HT1080 (cell line): ENCODE data around the gene TPM2. TPM values are rescaled to one million over a fixed set of nuclear protein-coding genes. Genes with fewer than 3 reads are reported as not detected.

ENCODE experiments used
- DNase-seq: peaks from one replicate; pipeline ENCODE4 v3.0.0-alpha.2; 2015; ENCODE audit warnings: low read depth
- polyA plus RNA-seq, 2 experiments: library from polyadenylated mRNA; depleted of rRNA; stranded (reverse); fragments of >200 nt; gene quantifications; 2 replicates each; pipeline ENCODE4 v1.2.3, GENCODE V29; 2015
- total RNA-seq: library from RNA; depleted of rRNA; stranded (reverse); fragments of >200 nt; shearing (Covaris generic); gene quantifications from 2 replicates; pipeline ENCODE4 v1.2.3, GENCODE V29; 2014; rRNA removed

Gene TPM2
- total RNA-seq, result 405 and 411 TPM in 2 replicates
- polyA plus RNA-seq (2015; cell fraction: cytosol; rRNA removed), result 473 and 503 TPM in 2 replicates
- 490 and 510 TPM in 2 replicates for polyA plus RNA-seq (2015; cell fraction: nucleus; rRNA removed)

- peak; percentile 88 for DNase-seq
Measured at GRCh38 chr9:35689542-35690293, at the start of gene TPM2. Gene TPM2 (minus strand): TSS chr9:35689925. CDS start chr9:35689817, 108 bp downstream.

GRCh38 chr9:35738924-35739323 is 49.2 kb upstream of the TPM2 start:
- no peak for DNase-seq

- DNase-seq, result no peak
Measured at GRCh38 chr9:35738186-35738585, 48.5 kb upstream of the TPM2 start.

- DNase-seq, result no peak
Measured at GRCh38 chr9:35737143-35737542, 47.4 kb upstream of the TPM2 start.

- DNase-seq, result peak; percentile 74
Measured at GRCh38 chr9:35736201-35736633, 46.5 kb upstream of the TPM2 start.

- DNase-seq, result no peak
Measured at GRCh38 chr9:35734096-35734495, 44.4 kb upstream of the TPM2 start.

GRCh38 chr9:35732800-35733541 is 43.2 kb upstream of the TPM2 start:
- peak; percentile 79 for DNase-seq

GRCh38 chr9:35732185-35732799 is 42.6 kb upstream of the TPM2 start, which contains the start of the genes CREB3 and TLN1:
Gene CREB3 (plus strand): TSS chr9:35732666. CDS start chr9:35732773, 107 bp downstream.
Gene TLN1 (minus strand): TSS chr9:35732195. CDS start chr9:35725694, 6,501 bp downstream.
- DNase-seq, result peak; percentile 100

- no peak for DNase-seq
Measured at GRCh38 chr9:35731415-35732184, 41.9 kb upstream of the TPM2 start.

- no peak for DNase-seq
Measured at GRCh38 chr9:35730486-35730854, 40.7 kb upstream of the TPM2 start.

GRCh38 chr9:35729700-35730485 is 40.2 kb upstream of the TPM2 start:
- peak; percentile 94 for DNase-seq

- no peak for DNase-seq
Measured at GRCh38 chr9:35729101-35729500, 39.4 kb upstream of the TPM2 start.

- DNase-seq, result peak; percentile 88
Measured at GRCh38 chr9:35728041-35728971, 38.6 kb upstream of the TPM2 start.

- no peak for DNase-seq
Measured at GRCh38 chr9:35727676-35728040, 37.9 kb upstream of the TPM2 start.

- DNase-seq, result peak; percentile 51
Measured at GRCh38 chr9:35726931-35727330, 37.2 kb upstream of the TPM2 start.

- DNase-seq, result no peak
Measured at GRCh38 chr9:35725362-35725761, 35.6 kb upstream of the TPM2 start.

GRCh38 chr9:35723908-35724307 is 34.2 kb upstream of the TPM2 start:
- no peak for DNase-seq

GRCh38 chr9:35723426-35723825 is 33.7 kb upstream of the TPM2 start:
- DNase-seq, result no peak

GRCh38 chr9:35719546-35719945 is 29.8 kb upstream of the TPM2 start:
- no peak for DNase-seq
